Smooth muscle cell (in vitro differentiated cells): Measurements from ENCODE around the gene SMAD5. TPM values are rescaled to one million over a fixed set of nuclear protein-coding genes. Genes with fewer than 3 reads are reported as not detected.

Source experiments
- DNase-seq: peaks from one replicate; lab custom pipeline; 2025; ENCODE audit not compliant: unreplicated experiment; lab: John Stamatoyannopoulos, UW
- H2AFZ ChIP-seq: fragments of 200-600 bp; sonication (generic); 2 replicates; pipeline ENCODE4 v1.6.0; 2016; ENCODE audit warnings: antibody characterized with exemption, low read depth, mild to moderate bottlenecking
- H3F3A ChIP-seq: fragments of 200-600 bp; sonication (generic); 2 replicates; pipeline ENCODE4 v1.6.0; 2017; ENCODE audit warnings: antibody characterized with exemption, low read depth
- H3K27ac ChIP-seq: fragments of 200-600 bp; sonication (generic); 2 replicates; pipeline ENCODE4 v1.5.1; 2016; ENCODE audit warnings: low read depth, mild to moderate bottlenecking
- H3K27me3 ChIP-seq: fragments of 200-600 bp; sonication (generic); 2 replicates; pipeline ENCODE4 v1.6.1; 2016; ENCODE audit warnings: low read depth, mild to moderate bottlenecking
- H3K36me3 ChIP-seq: fragments of 200-600 bp; sonication (generic); 2 replicates; pipeline ENCODE4 v1.5.1; 2016; ENCODE audit warnings: low read depth
- H3K4me1 ChIP-seq: fragments of 200-600 bp; sonication (generic); 2 replicates; pipeline ENCODE4 v1.5.1; 2016; ENCODE audit warnings: low read depth
- H3K4me2 ChIP-seq: fragments of 200-600 bp; sonication (generic); 2 replicates; pipeline ENCODE4 v1.6.0; 2016; ENCODE audit warnings: mild to moderate bottlenecking
- H3K4me3 ChIP-seq: fragments of 200-600 bp; sonication (generic); 2 replicates; pipeline ENCODE4 v1.5.1; 2016; ENCODE audit warnings: mild to moderate bottlenecking
- H3K79me2 ChIP-seq: fragments of 200-600 bp; sonication (generic); 2 replicates; pipeline ENCODE4 v1.6.0; 2016; ENCODE audit warnings: low read depth, mild to moderate bottlenecking
- H3K9ac ChIP-seq: fragments of 200-600 bp; sonication (generic); 2 replicates; pipeline ENCODE4 v1.6.0; 2016; ENCODE audit warnings: low read depth
- H3K9me3 ChIP-seq: fragments of 200-600 bp; sonication (generic); replicated peaks from 2 replicates; pipeline ENCODE4 v1.5.1; 2016; ENCODE audit warnings: low read depth
- H4K20me1 ChIP-seq: fragments of 200-600 bp; sonication (generic); 2 replicates; pipeline ENCODE4 v1.6.0; 2016; ENCODE audit warnings: low read depth
- CTCF ChIP-seq: fragments of 200-600 bp; sonication (generic); IDR thresholded peaks from 2 replicates; pipeline ENCODE4 v1.5.1; 2017; ENCODE audit warnings: borderline replicate concordance, mild to moderate bottlenecking, antibody characterized with exemption; ENCODE audit not compliant: insufficient read depth, poor library complexity, severe bottlenecking
- WGBS: methylation state at CpG from one replicate; pipeline ENCODE4 v1.1.7; 2016; ENCODE audit warnings: low lambda C conversion rate; 5-methylcytosine and 5-hydroxymethylcytosine counted together
- polyA plus RNA-seq: library from polyadenylated mRNA; unstranded; fragments of >200 nt; fragmentation: Nextera tagmentation; extraction: Ambion mirVana; gene quantifications from 2 replicates; pipeline ENCODE4 v1.2.1, GENCODE V29; 2016
- total RNA-seq: library from RNA; depleted of rRNA; stranded (reverse); fragments of >200 nt; gene quantifications from 2 replicates; pipeline ENCODE4 v1.2.3, GENCODE V29; 2014

Gene SMAD5
- total and polyA plus RNA-seq, 2 experiments from 2014 or later = 28.5 to 61.7 TPM

- H3F3A ChIP-seq = no peaks in the 10 kb centered on the region
- H4K20me1 ChIP-seq = no peaks in the 10 kb centered on the region
- TF ChIP-seq CTCF = no peak
- no peaks in the 10 kb centered on the region for H3K9me3 ChIP-seq
- no peaks in the 10 kb centered on the region for H3K36me3 ChIP-seq
- no peaks in the 10 kb centered on the region for H3K79me2 ChIP-seq
- no peak for DNase-seq
- no peaks in the 10 kb centered on the region for H3K27me3 ChIP-seq
- no peak overlapping the region for H3K9ac ChIP-seq
- H3K4me3 ChIP-seq = no peak overlapping the region
- no peak overlapping the region for H2AFZ ChIP-seq
- peaks cover 18% of the 10 kb centered on the region for H3K4me1 ChIP-seq
- H3K4me2 ChIP-seq = no peak overlapping the region
- H3K27ac ChIP-seq = no peak overlapping the region
- 92% methylated on average over 8 of the region's 8 CpGs for WGBS
Observed at GRCh38 chr5:136205061-136205702, 72.5 kb downstream of the SMAD5 start.

GRCh38 chr5:136205941-136206340 lies 73.3 kb downstream of the SMAD5 start:
- peaks cover 2% of the 10 kb centered on the region for H3K27me3 ChIP-seq
- H3K4me3 ChIP-seq = no peak overlapping the region
- peaks cover 18% of the 10 kb centered on the region for H3K4me1 ChIP-seq
- no peaks in the 10 kb centered on the region for H3K36me3 ChIP-seq
- no peak for DNase-seq
- no peaks in the 10 kb centered on the region for H4K20me1 ChIP-seq
- H3K27ac ChIP-seq = no peak overlapping the region
- no peak for TF ChIP-seq CTCF
- 88% methylated on average over 4 of the region's 4 CpGs for WGBS
- no peak overlapping the region for H3K4me2 ChIP-seq
- no peaks in the 10 kb centered on the region for H3F3A ChIP-seq
- H3K9me3 ChIP-seq = no peaks in the 10 kb centered on the region
- H2AFZ ChIP-seq = no peak overlapping the region
- no peak overlapping the region for H3K9ac ChIP-seq
- H3K79me2 ChIP-seq = no peaks in the 10 kb centered on the region

DNA sequence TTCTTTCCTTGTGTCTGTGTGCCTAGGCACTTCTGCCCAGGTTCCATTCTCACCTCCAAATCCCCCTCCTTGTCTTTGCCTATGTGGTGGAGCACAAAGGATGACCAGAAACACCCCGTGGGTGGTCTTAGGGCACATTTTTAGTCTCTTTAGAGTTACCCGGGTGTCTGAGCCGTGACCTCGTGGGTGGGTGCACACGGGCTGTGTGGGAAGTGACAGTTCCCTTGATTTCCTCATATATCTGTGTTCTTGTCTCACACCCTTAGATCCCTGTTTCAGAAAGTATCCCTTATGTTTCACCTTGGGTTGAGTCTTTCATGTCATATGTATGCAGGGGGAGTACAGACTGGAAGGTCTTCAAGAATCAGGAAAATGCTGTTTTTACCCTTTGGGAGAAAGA lies 73.7 kb downstream of the SMAD5 start:
- no peak for DNase-seq
- Histone ChIP-seq H3K79me2 (no peaks in the 10 kb centered on the region), H3K36me3 (no peaks in the 10 kb centered on the region), H3F3A (no peaks in the 10 kb centered on the region), H3K9ac (no peak overlapping the region), H2AFZ (no peak overlapping the region), H3K27ac (no peak overlapping the region), H4K20me1 (no peaks in the 10 kb centered on the region), H3K4me2 (no peak overlapping the region), H3K27me3 (peaks cover 6% of the 10 kb centered on the region), H3K9me3 (no peaks in the 10 kb centered on the region), H3K4me1 (peaks cover 18% of the 10 kb centered on the region), H3K4me3 (no peak overlapping the region)
- TF ChIP-seq CTCF = no peak
- 89% methylated on average over 5 of the region's 5 CpGs for WGBS

- Histone ChIP-seq H3K4me1 (peaks cover 8% of the 10 kb centered on the region), H2AFZ (no peak overlapping the region), H3K27ac (no peak overlapping the region), H3K27me3 (peaks cover 6% of the 10 kb centered on the region), H3K9me3 (no peaks in the 10 kb centered on the region), H3F3A (no peaks in the 10 kb centered on the region), H3K4me2 (no peak overlapping the region), H3K79me2 (no peaks in the 10 kb centered on the region), H3K36me3 (no peaks in the 10 kb centered on the region), H3K4me3 (no peak overlapping the region), H3K9ac (no peak overlapping the region), H4K20me1 (no peaks in the 10 kb centered on the region)
- DNase-seq = no peak
- no peak for TF ChIP-seq CTCF
- WGBS = 94% methylated on average over 7 of the region's 7 CpGs
Observed at GRCh38 chr5:136207631-136208030, 75.0 kb downstream of the SMAD5 start.
